H1 (cell line): ENCODE measurements around the gene AGAP1. TPM values are rescaled to one million over a fixed set of nuclear protein-coding genes. Genes with fewer than 3 reads are reported as not detected.

Source experiments
- CTCF ChIA-PET: fragments of 300-600 bp; sonication (Branson Sonifier 250); formaldehyde crosslinking; loops from one replicate; lab custom pipeline; 2021; ENCODE audit not compliant: partially characterized antibody; lab: Charles Lee
- POLR2A ChIA-PET: fragments of 300-600 bp; sonication (Branson Sonifier 250); formaldehyde crosslinking; loops from one replicate; lab custom pipeline; 2021; ENCODE audit warnings: inconsistent platforms; ENCODE audit not compliant: partially characterized antibody; lab: Charles Lee
- DNase-seq, 2 experiments: peaks; one replicate each; pipeline versions ENCODE4 v3.0.0 to v3.0.0-alpha.2; 2010 to 2022; ENCODE audit warnings: low spot score in 2 of 2, low read depth in 1 of 2, mixed read lengths in 1 of 2
- FAIRE-seq: peaks from 2 replicates; lab custom pipeline; 2011; peaks lifted over from hg19 to GRCh38; lab: Jason Lieb, UNC
- H2AFZ ChIP-seq: 2 replicates; pipeline ENCODE4 v1.8.1; 2012; ENCODE audit warnings: low read length, inconsistent platforms
- H2AK5ac ChIP-seq: 2 replicates; pipeline ENCODE4 v1.6.1; 2013; ENCODE audit warnings: low read depth, low read length
- H2BK120ac ChIP-seq: replicated peaks from 2 replicates; pipeline ENCODE3; 2013; ENCODE audit warnings: low read depth, low read length, inconsistent platforms
- H2BK12ac ChIP-seq: 2 replicates; pipeline ENCODE4 v1.6.1; 2013; ENCODE audit warnings: low read depth, low read length
- H2BK15ac ChIP-seq: 2 replicates; pipeline ENCODE4 v1.6.1; 2013; ENCODE audit warnings: low read length
- H2BK20ac ChIP-seq: 2 replicates; pipeline ENCODE4 v1.6.1; 2013; ENCODE audit warnings: low read length
- H2BK5ac ChIP-seq: 2 replicates; pipeline ENCODE4 v1.6.1; 2013; ENCODE audit warnings: low read depth, low read length
- H3K14ac ChIP-seq: 2 replicates; pipeline ENCODE4 v1.6.1; 2013; ENCODE audit warnings: inconsistent platforms; ENCODE audit not compliant: insufficient read length
- H3K18ac ChIP-seq: 2 replicates; pipeline ENCODE4 v1.6.1; 2013; ENCODE audit warnings: low read length; ENCODE audit errors: extremely low read depth
- H3K23ac ChIP-seq: 2 replicates; pipeline ENCODE4 v1.6.1; 2013; ENCODE audit warnings: inconsistent platforms; ENCODE audit not compliant: insufficient read length
- H3K23me2 ChIP-seq: 2 replicates; pipeline ENCODE4 v1.6.1; 2013; ENCODE audit warnings: low read depth, low read length
- H3K27ac ChIP-seq: 2 replicates; pipeline ENCODE4 v1.6.1; 2011; ENCODE audit warnings: low read depth, low read length, inconsistent platforms
- H3K27me3 ChIP-seq, 4 experiments: replicated peaks in 1 of 4; 1 replicate in 1 of 4; 2 replicates in 3 of 4; pipeline versions ENCODE4 v1.6.1 to v1.8.1; 2011 to 2013; ENCODE audit warnings: low read length in 3 of 4, mild to moderate bottlenecking in 3 of 4, inconsistent platforms in 2 of 4, mixed read lengths in 2 of 4, moderate library complexity in 1 of 4; ENCODE audit not compliant: control insufficient read depth in 3 of 4, insufficient read depth in 3 of 4; ENCODE audit errors: extremely low read depth in 1 of 4
- H3K36me3 ChIP-seq, 4 experiments: 2 replicates each; pipeline versions ENCODE4 v1.6.1 to v1.8.1; 2011 to 2013; ENCODE audit warnings: mild to moderate bottlenecking in 4 of 4, low read length in 3 of 4, moderate library complexity in 2 of 4, control low read depth in 1 of 4, inconsistent platforms in 1 of 4; ENCODE audit not compliant: insufficient read depth in 4 of 4, control insufficient read depth in 2 of 4
- H3K4ac ChIP-seq: replicated peaks from 2 replicates; pipeline ENCODE3; 2013; ENCODE audit warnings: low read length, low read depth, mixed read lengths, inconsistent platforms; ENCODE audit not compliant: insufficient read length
- H3K4me1 ChIP-seq, 4 experiments: replicated peaks in 1 of 4; 1 replicate in 1 of 4; 2 replicates in 3 of 4; pipeline versions ENCODE4 v1.6.1 to v1.8.1; 2011 to 2013; ENCODE audit warnings: low read length in 3 of 4, inconsistent platforms in 2 of 4, mixed read lengths in 1 of 4; ENCODE audit not compliant: insufficient read depth in 4 of 4, control insufficient read depth in 3 of 4
- H3K4me2 ChIP-seq, 2 experiments: 2 replicates each; pipeline versions ENCODE4 v1.6.1 to v1.8.1; 2011 to 2013; ENCODE audit warnings: low read depth in 2 of 2, low read length in 2 of 2, control low read depth in 1 of 2, inconsistent platforms in 1 of 2, mild to moderate bottlenecking in 1 of 2; ENCODE audit not compliant: insufficient read depth in 1 of 2
- H3K4me3 ChIP-seq, 4 experiments: fragments of 200-600, 300-600 bp in 1 of 4; sonication (generic), shearing (Covaris generic), sonication (Bioruptor Twin) in 1 of 4; 2 replicates each; pipeline versions ENCODE4 v1.5.1 to v1.8.1; 2011 to 2016; ENCODE audit warnings: low read length in 4 of 4, low read depth in 3 of 4, control low read depth in 2 of 4, inconsistent platforms in 2 of 4, mild to moderate bottlenecking in 2 of 4, mixed read lengths in 1 of 4, moderate library complexity in 1 of 4; ENCODE audit not compliant: insufficient read depth in 2 of 4; ENCODE audit errors: extremely low read depth in 1 of 4
- H3K56ac ChIP-seq: replicated peaks from 2 replicates; pipeline ENCODE3; 2013; ENCODE audit warnings: low read depth, mild to moderate bottlenecking, mixed read lengths, low read length, inconsistent platforms; ENCODE audit not compliant: insufficient read length
- H3K79me1 ChIP-seq: 2 replicates; pipeline ENCODE4 v1.6.1; 2013; ENCODE audit warnings: low read depth, low read length, control low read depth
- H3K79me2 ChIP-seq, 2 experiments: 2 replicates each; pipeline versions ENCODE4 v1.6.1 to v1.8.1; 2012 to 2013; ENCODE audit warnings: low read length in 2 of 2, mild to moderate bottlenecking in 2 of 2, inconsistent platforms in 1 of 2; ENCODE audit not compliant: insufficient read depth in 2 of 2, control insufficient read depth in 1 of 2
- H3K9ac ChIP-seq, 4 experiments: replicated peaks in 1 of 4; 1 replicate in 1 of 4; 2 replicates in 3 of 4; pipeline versions ENCODE4 v1.6.1 to v1.8.1; 2011 to 2013; ENCODE audit warnings: low read depth in 3 of 4, low read length in 3 of 4, control low read depth in 2 of 4, mild to moderate bottlenecking in 2 of 4, moderate library complexity in 2 of 4, inconsistent platforms in 1 of 4; ENCODE audit errors: extremely low read depth in 1 of 4
- H3K9me3 ChIP-seq, 2 experiments: 2 replicates each; pipeline versions ENCODE4 v1.6.1 to v1.8.1; 2012 to 2013; ENCODE audit warnings: mild to moderate bottlenecking in 2 of 2, moderate library complexity in 2 of 2, control low read depth in 1 of 2, inconsistent platforms in 1 of 2, low read depth in 1 of 2, low read length in 1 of 2, mixed read lengths in 1 of 2; ENCODE audit not compliant: insufficient read depth in 2 of 2
- H4K20me1 ChIP-seq, 2 experiments: replicated peaks in 1 of 2; 2 replicates each; pipeline versions ENCODE3 to v1.8.1; 2011 to 2013; ENCODE audit warnings: inconsistent platforms in 2 of 2, low read length in 2 of 2, mild to moderate bottlenecking in 1 of 2; ENCODE audit not compliant: insufficient read depth in 2 of 2, control insufficient read depth in 1 of 2
- H4K5ac ChIP-seq: 2 replicates; pipeline ENCODE4 v1.6.1; 2013; ENCODE audit warnings: low read length, low read depth, mixed read lengths, inconsistent platforms; ENCODE audit not compliant: insufficient read length
- H4K8ac ChIP-seq: 2 replicates; pipeline ENCODE4 v1.8.0; 2013; ENCODE audit warnings: mild to moderate bottlenecking, moderate library complexity, low read length, inconsistent platforms; ENCODE audit not compliant: insufficient read depth; ENCODE audit errors: extremely low read depth
- H4K91ac ChIP-seq: replicated peaks from 2 replicates; pipeline ENCODE3; 2013; ENCODE audit warnings: low read length, mixed read lengths, inconsistent platforms; ENCODE audit not compliant: insufficient read length
- BCL11A ChIP-seq, 2 experiments: IDR thresholded peaks; one replicate each; pipeline ENCODE4 v1.6.1; 2011; ENCODE audit warnings: low read depth in 2 of 2, low read length in 2 of 2, mild to moderate bottlenecking in 2 of 2
- CBX5 ChIP-seq: fragments of 300-800, 300-1000 bp; sonication (generic); IDR thresholded peaks from 2 replicates; pipeline ENCODE4 v1.7.1; 2016; ENCODE audit warnings: antibody characterized with exemption, low read length, low read depth
- CHD1 ChIP-seq: IDR thresholded peaks from 2 replicates; pipeline ENCODE4 v1.6.1; 2012; ENCODE audit warnings: low read depth, low read length, improper control_type of control experiment
- CHD2 ChIP-seq: IDR thresholded peaks from 2 replicates; pipeline ENCODE4 v1.6.1; 2012; ENCODE audit warnings: low read length, improper control_type of control experiment
- EP300 ChIP-seq, 2 experiments: IDR thresholded peaks; 1 replicate in 1 of 2; 2 replicates in 1 of 2; pipeline ENCODE4 v1.6.1; 2011 to 2012; ENCODE audit warnings: low read depth in 2 of 2, low read length in 2 of 2, mild to moderate bottlenecking in 2 of 2, borderline replicate concordance in 1 of 2, inconsistent platforms in 1 of 2, moderate library complexity in 1 of 2
- HDAC2 ChIP-seq, 2 experiments: fragments of 300-600 bp in 1 of 2; sonication (generic) in 1 of 2; IDR thresholded peaks; 2 replicates each; pipeline ENCODE4 v1.6.1; 2011 to 2012; ENCODE audit warnings: low read depth in 2 of 2, low read length in 2 of 2, mild to moderate bottlenecking in 2 of 2, moderate library complexity in 2 of 2, borderline replicate concordance in 1 of 2, inconsistent platforms in 1 of 2
- HDAC6 ChIP-seq: IDR thresholded peaks from one replicate; pipeline ENCODE4 v1.7.1; 2012; ENCODE audit warnings: low read depth, mild to moderate bottlenecking, inconsistent platforms, low read length, moderate library complexity
- NRF1 ChIP-seq: IDR thresholded peaks from 2 replicates; pipeline ENCODE4 v1.6.1; 2011; ENCODE audit warnings: mild to moderate bottlenecking, low read depth, low read length, improper control_type of control experiment
- SP2 ChIP-seq: IDR thresholded peaks from 2 replicates; pipeline ENCODE4 v1.6.1; 2012; ENCODE audit warnings: mild to moderate bottlenecking, low read length, inconsistent platforms
- SUZ12 ChIP-seq: fragments of 200-600 bp; sonication (generic); IDR thresholded peaks from 2 replicates; pipeline ENCODE4 v1.6.1; 2012; ENCODE audit warnings: mild to moderate bottlenecking, inconsistent platforms, low read length, moderate library complexity, mixed read lengths
- TAF7 ChIP-seq: optimal IDR thresholded peaks from 2 replicates; pipeline ENCODE3; 2011; ENCODE audit warnings: low read depth, mild to moderate bottlenecking, inconsistent platforms, low read length, moderate library complexity, borderline replicate concordance
- TEAD4 ChIP-seq: IDR thresholded peaks from 2 replicates; pipeline ENCODE4 v1.6.1; 2012; ENCODE audit warnings: low read depth, low read length, inconsistent platforms, mixed read lengths
- WGBS, 2 experiments: shearing (Covaris generic) in 1 of 2; methylation state at CpG; one replicate each; pipeline versions ENCODE4 v1.1.6 to v1.1.7; 2013 to 2015; ENCODE audit warnings: low lambda C conversion rate in 2 of 2, mixed read lengths in 2 of 2, inconsistent platforms in 1 of 2, low coverage in 1 of 2, missing lambda C conversion rate in 1 of 2; ENCODE audit not compliant: insufficient replicate concordance in 2 of 2, insufficient coverage in 1 of 2, insufficient read length in 1 of 2; ENCODE audit errors: extremely low coverage in 1 of 2, missing lambda C conversion rate in 1 of 2; 5-methylcytosine and 5-hydroxymethylcytosine counted together
- polyA plus RNA-seq, 7 experiments: library from polyadenylated mRNA; depleted of rRNA in 3 of 7; stranded (reverse) in 5 of 7; unstranded in 2 of 7; fragments of >200 nt in 5 of 7; fragments of 200-250 nt in 2 of 7; gene quantifications; 1 replicate in 5 of 7; 2 replicates in 1 of 7; 4 replicates in 1 of 7; pipeline versions ENCODE4 v1.2.1 to v1.2.3, GENCODE V29; 2011 to 2013; ENCODE audit warnings: missing spikeins in 2 of 7, mixed read lengths in 2 of 7
- total RNA-seq: library from RNA; stranded (reverse); fragmentation: NEBNext Ultra II Directional; extraction: Animal tissue kit (Norgen Biotek cat#: 25700); gene quantifications from 2 replicates; pipeline ENCODE4 v1.2.1, GENCODE V29; 2021
- TF ChIP-seq, protein P1 (sequence below): IDR thresholded peaks from 2 replicates; pipeline ENCODE4 v1.6.1; 2012; ENCODE audit warnings: inconsistent platforms

AGAP1 gene
- total and polyA plus RNA-seq, 2 of the 8 experiments (the other 6 are each of a cell fraction or from before 2014, with no cell fraction given) = 18.1 to 39.4 TPM

DNA sequence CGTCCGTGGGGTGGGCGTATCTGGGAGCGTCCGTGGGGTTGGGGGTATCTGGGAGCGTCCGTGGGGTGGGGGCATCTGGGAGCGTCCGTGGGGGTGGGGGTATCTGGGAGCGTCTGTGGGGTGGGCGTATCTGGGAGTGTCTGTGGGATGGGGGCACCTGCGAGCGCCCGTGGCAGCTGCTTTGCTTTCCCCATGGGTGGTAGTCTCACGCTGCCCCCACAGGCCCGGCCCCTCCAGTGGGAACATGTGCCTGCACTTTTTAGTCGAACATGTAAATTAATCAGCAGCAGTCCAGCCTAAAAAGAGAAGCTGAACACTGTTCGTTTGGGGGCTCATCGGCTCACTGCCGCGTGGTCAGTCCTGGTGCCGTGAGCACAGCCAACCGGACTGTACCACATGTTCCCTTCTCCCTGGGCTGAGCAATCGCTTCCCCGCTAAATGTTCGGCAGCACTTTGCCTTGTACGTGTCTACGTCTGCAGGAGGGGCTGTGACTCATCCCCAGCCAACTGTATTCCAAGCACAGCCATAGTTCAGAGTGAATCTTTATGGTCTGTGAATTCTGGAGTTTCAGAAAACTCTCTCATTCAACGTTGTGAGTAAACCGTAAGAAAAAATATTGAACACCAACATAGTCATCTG is 271.5 kb downstream of the AGAP1 start:
- Histone ChIP-seq H3K9me3 (no peaks in the 10 kb centered on the region), H3K9ac (no peak overlapping the region), H3K4ac (no peak overlapping the region), H2BK15ac (no peak overlapping the region), H3K4me1 (no peaks in the 10 kb centered on the region), H4K91ac (no peak overlapping the region), H3K4me2 (no peak overlapping the region), H3K4me3 (no peak overlapping the region), H4K5ac (no peak overlapping the region), H3K36me3 (no peaks in the 10 kb centered on the region; a peak in 1 of 8 replicates), H3K23me2 (no peaks in the 10 kb centered on the region), H2BK12ac (no peak overlapping the region), H3K79me1 (no peaks in the 10 kb centered on the region), H3K27me3 (no peaks in the 10 kb centered on the region), H2BK5ac (no peak overlapping the region), H3K23ac (no peak overlapping the region), H3K79me2 (no peaks in the 10 kb centered on the region), H2BK20ac (no peak overlapping the region), H2AFZ (no peak overlapping the region), H4K20me1 (peaks cover 0 to 5% of the 10 kb centered on the region in 2 experiments), H3K27ac (no peak overlapping the region), H3K14ac (no peak overlapping the region), H3K18ac (no peak overlapping the region), H2BK120ac (no peak overlapping the region), H3K56ac (no peak overlapping the region), H4K8ac (no peak overlapping the region), H2AK5ac (no peak overlapping the region)
- no peak for DNase-seq
- FAIRE-seq = no peak
- WGBS, 2 experiments = 87% methylated on average over 16 of the region's 30 CpGs; no CpG with 5 or more reads in 1 of the 2 experiments
- CTCF ChIA-PET = interaction anchor here (0.5 to 4.4 kb wide), 23 partner anchors 9 to 417 kb away, joined by 3 to 44 read pairs (median 3); no protein-coding TSS in a partner anchor
- POLR2A ChIA-PET = no interaction called here
- TF ChIP-seq SP2 (no peak), HDAC6 (no peak), CBX5 (no peak), CHD1 (no peak), NRF1 (no peak), TAF7 (no peak), EP300 (IDR thresholded peaks at IDR 0.05; ENCODE audit: borderline replicate concordance in 1 of 2, low read depth in 2 of 2, low read length in 2 of 2) (no peak), HDAC2 (IDR thresholded peaks at IDR 0.05; ENCODE audit: borderline replicate concordance in 1 of 2, low read depth in 2 of 2, low read length in 2 of 2) (no peak), SUZ12 (no peak), BCL11A (IDR thresholded peaks at IDR 0.05; ENCODE audit: low read depth in 2 of 2, low read length in 2 of 2) (no peak), TEAD4 (no peak), CHD2 (no peak)
- TF ChIP-seq, protein P1, sequence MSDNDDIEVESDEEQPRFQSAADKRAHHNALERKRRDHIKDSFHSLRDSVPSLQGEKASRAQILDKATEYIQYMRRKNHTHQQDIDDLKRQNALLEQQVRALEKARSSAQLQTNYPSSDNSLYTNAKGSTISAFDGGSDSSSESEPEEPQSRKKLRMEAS = no peak
